ENCODE results near the gene RAPGEF6. TPM values are rescaled to one million over a fixed set of nuclear protein-coding genes. Genes with fewer than 3 reads are reported as not detected.
A peak's percentile ranks its signal among the peaks of the same experiment; 100 is the strongest.

The RAPGEF6 gene
- total RNA-seq, 6 donors from 2014 or later = 16.4 to 49.4 (median 31.6) TPM

- H3K4me1 ChIP-seq = peaks cover 36 to 51% (median 41%) of the 10 kb centered on the region in 4 donors
- peak in 1 of 2 donors; percentile 71 for DNase-seq
These were observed 398 bp downstream of the RAPGEF6 start for GRCh38 chr5:131634666-131634995.

GRCh38 chr5:131634238-131634637, 791 bp downstream of the RAPGEF6 start:
- Histone ChIP-seq H3K4me1 (peaks cover 37 to 55% (median 41%) of the 10 kb centered on the region in 4 donors), H3K9me3 (no peaks in the 10 kb centered on the region), H3K27ac (peak overlapping the region; percentile 96 to 100 (median 98)), H3K27me3 (no peaks in the 10 kb centered on the region), H3K4me3 (peak overlapping the region; percentile 64 to 75 (median 68)), H3K36me3 (no peaks in the 10 kb centered on the region)
- no peak for TF ChIP-seq POLR2AphosphoS5 (IDR thresholded peaks at IDR 0.05)
- no peak for TF ChIP-seq CTCF (IDR thresholded peaks at IDR 0.05)
- no peak for TF ChIP-seq EP300 (IDR thresholded peaks at IDR 0.05)
- TF ChIP-seq POLR2A (IDR thresholded peaks at IDR 0.05) = no peak
- WGBS, 2 donors = 1 to 4% methylated on average over 4 of the region's 4 CpGs
- no peak for ATAC-seq (ENCODE audit: low FRiP score in 2 of 2)
- no peak for DNase-seq

More at GRCh38 chr5:131634666-131634995, 398 bp downstream of the RAPGEF6 start:
- Histone ChIP-seq H3K9me3 (no peaks in the 10 kb centered on the region), H3K4me3 (peak overlapping the region; percentile 64 to 75 (median 68)), H3K27me3 (no peaks in the 10 kb centered on the region), H3K36me3 (no peaks in the 10 kb centered on the region), H3K27ac (peak overlapping the region; percentile 96 to 100 (median 98))
- ATAC-seq (ENCODE audit: low FRiP score in 2 of 2) = peak; percentile 49 to 63
- TF ChIP-seq CTCF (IDR thresholded peaks at IDR 0.05) (peak in 2 of 6 experiments; percentile 8 to 40), EP300 (IDR thresholded peaks at IDR 0.05) (no peak)
- 0 to 2% methylated on average over 16 to 21 of the region's 21 CpGs for WGBS, 2 donors

GRCh38 chr5:131633830-131634229, 1.2 kb downstream of the RAPGEF6 start:
- DNase-seq = no peak
- H3K27me3 ChIP-seq = no peaks in the 10 kb centered on the region
- WGBS, 2 donors = 41 to 52% methylated on average over 5 of the region's 5 CpGs
- peak overlapping the region in 3 of 4 donors; percentile 64 to 75 (median 64) for H3K4me3 ChIP-seq
- H3K9me3 ChIP-seq = no peaks in the 10 kb centered on the region
- no peaks in the 10 kb centered on the region for H3K36me3 ChIP-seq
- peak overlapping the region; percentile 96 to 100 (median 98) for H3K27ac ChIP-seq
- TF ChIP-seq POLR2A (IDR thresholded peaks at IDR 0.05) = no peak
- TF ChIP-seq POLR2AphosphoS5 (IDR thresholded peaks at IDR 0.05) = no peak
- no peak for TF ChIP-seq EP300 (IDR thresholded peaks at IDR 0.05)
- no peak for TF ChIP-seq CTCF (IDR thresholded peaks at IDR 0.05)
- no peak for ATAC-seq (ENCODE audit: low FRiP score in 2 of 2)
- H3K4me1 ChIP-seq = peaks cover 36 to 59% (median 39%) of the 10 kb centered on the region in 4 donors

GRCh38 chr5:131630963-131631350, 4.1 kb downstream of the RAPGEF6 start:
- 84% methylated on average over 4 of the region's 4 CpGs for WGBS, 2 donors
- peaks cover 27 to 56% (median 36%) of the 10 kb centered on the region in 4 donors for H3K4me1 ChIP-seq

More at GRCh38 chr5:131630963-131631350, 4.1 kb downstream of the RAPGEF6 start:
- no peak for ATAC-seq (ENCODE audit: low FRiP score in 2 of 2)
- DNase-seq = no peak
- H3K36me3 ChIP-seq = no peaks in the 10 kb centered on the region
- TF ChIP-seq CTCF (IDR thresholded peaks at IDR 0.05) = no peak
- TF ChIP-seq POLR2AphosphoS5 (IDR thresholded peaks at IDR 0.05) = no peak
- TF ChIP-seq POLR2A (IDR thresholded peaks at IDR 0.05) = no peak
- TF ChIP-seq EP300 (IDR thresholded peaks at IDR 0.05) = no peak
- H3K27ac ChIP-seq = no peak overlapping the region
- no peaks in the 10 kb centered on the region for H3K27me3 ChIP-seq
- H3K9me3 ChIP-seq = no peaks in the 10 kb centered on the region
- no peak overlapping the region for H3K4me3 ChIP-seq
